Measurements from ENCODE around the gene SDK2. TPM values are rescaled to one million over a fixed set of nuclear protein-coding genes. Genes with fewer than 3 reads are reported as not detected.

Gene SDK2
- total and polyA plus RNA-seq, 4 donors: 0.15 to 5.3 (median 2.5) TPM

DNA sequence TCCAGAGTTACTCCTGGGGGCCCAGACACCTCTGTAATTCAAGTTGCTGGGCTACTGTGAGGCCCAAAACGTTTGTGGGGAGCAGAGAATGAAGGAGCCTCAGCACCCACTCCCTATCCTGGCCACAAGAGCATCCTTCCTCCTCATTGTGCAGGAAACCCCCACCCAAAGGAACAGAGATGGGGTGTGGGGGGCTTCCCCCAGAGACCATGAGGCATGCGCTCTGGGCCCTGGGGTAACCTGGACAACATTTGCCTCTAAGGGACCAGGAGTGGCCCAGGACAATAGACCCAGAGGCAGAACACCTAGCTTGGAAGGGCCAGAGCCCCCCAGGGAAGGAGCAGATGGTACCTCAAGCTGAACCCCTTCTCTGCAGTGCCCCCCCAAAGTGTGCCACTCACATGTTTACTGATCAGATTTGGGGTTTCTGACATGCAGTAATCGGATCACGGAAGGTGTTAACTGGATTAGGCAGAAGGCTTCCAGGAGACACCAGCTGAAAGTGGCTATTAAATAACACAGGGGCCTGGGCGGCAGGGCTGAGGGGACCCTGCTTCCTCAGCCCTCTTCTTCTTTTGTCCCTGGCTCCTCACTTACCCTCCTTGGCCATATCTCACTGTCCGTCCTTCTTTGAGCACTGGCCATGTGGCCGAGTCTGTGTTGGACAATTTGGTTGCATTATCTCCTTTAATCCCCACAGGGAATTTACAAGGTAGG lies 50.8 kb downstream of the SDK2 start:
- no peak for DNase-seq
- Histone ChIP-seq H3K9me3 (ENCODE audit: control insufficient read depth, low read length) (no peaks in the 10 kb centered on the region), H3K27ac (ENCODE audit: low read depth in 1 of 2, low read length in 2 of 2) (no peak overlapping the region), H3K27me3 (ENCODE audit: control insufficient read depth in 1 of 2, insufficient read depth in 2 of 2, low read length in 1 of 2) (no peaks in the 10 kb centered on the region), H3K36me3 (ENCODE audit: control insufficient read depth in 1 of 2, insufficient read depth in 2 of 2, low read length in 1 of 2) (no peaks in the 10 kb centered on the region), H3K4me3 (ENCODE audit: low read length in 2 of 2) (no peak overlapping the region), H3K4me1 (ENCODE audit: control insufficient read depth in 1 of 2, insufficient read depth in 2 of 2, low read length in 2 of 2) (no peaks in the 10 kb centered on the region)
- intact Hi-C loops (cut with DNase I): loop anchor here in 1 of 2 donors (2.0 kb wide), 1 partner anchor 117 kb away; no protein-coding TSS in a partner anchor
- ATAC-seq (ENCODE audit: low FRiP score): no peak
- 86 to 93% methylated on average over 7 of the region's 7 CpGs for WGBS, 2 donors

DNA sequence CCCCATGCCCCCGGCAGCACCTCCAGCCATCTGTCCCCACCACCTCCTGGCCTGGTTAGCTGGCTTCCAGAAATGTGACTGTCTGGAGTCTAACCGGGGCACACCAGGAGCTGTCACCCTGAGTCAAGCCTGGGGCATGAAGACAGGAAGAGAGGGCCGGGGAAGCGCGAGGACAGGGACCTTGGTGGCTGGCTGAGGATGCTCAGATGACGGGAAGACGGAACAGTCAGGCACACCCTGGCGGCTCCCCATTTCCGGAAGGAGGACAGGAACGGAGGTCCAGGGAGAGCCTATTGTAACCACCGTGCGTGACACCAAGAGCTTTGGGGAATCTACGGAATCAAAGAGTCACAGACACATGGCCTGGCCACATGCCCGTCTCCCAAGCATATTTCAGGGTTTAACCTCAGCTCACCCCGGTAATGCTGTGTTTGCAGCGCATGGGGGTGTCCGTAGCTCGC lies 51.7 kb downstream of the SDK2 start:
- H3K4me3 ChIP-seq (ENCODE audit: low read length in 2 of 2): no peak overlapping the region
- WGBS, 2 donors: 89 to 92% methylated on average over 18 of the region's 18 CpGs
- ATAC-seq (ENCODE audit: low FRiP score) (no peak), DNase-seq (no peak)
- H3K27ac ChIP-seq (ENCODE audit: low read depth in 1 of 2, low read length in 2 of 2): no peak overlapping the region
- H3K27me3 ChIP-seq (ENCODE audit: control insufficient read depth in 1 of 2, insufficient read depth in 2 of 2, low read length in 1 of 2): no peaks in the 10 kb centered on the region
- intact Hi-C loops (cut with DNase I): loop anchor here in 1 of 2 donors (2.0 kb wide), 1 partner anchor 118 kb away; no protein-coding TSS in a partner anchor
- no peaks in the 10 kb centered on the region for H3K36me3 ChIP-seq (ENCODE audit: control insufficient read depth in 1 of 2, insufficient read depth in 2 of 2, low read length in 1 of 2)
- no peaks in the 10 kb centered on the region for H3K9me3 ChIP-seq (ENCODE audit: control insufficient read depth, low read length)
- H3K4me1 ChIP-seq (ENCODE audit: control insufficient read depth in 1 of 2, insufficient read depth in 2 of 2, low read length in 2 of 2): no peaks in the 10 kb centered on the region

GRCh38 chr17:73592079-73592415 lies 52.2 kb downstream of the SDK2 start:
- WGBS, 2 donors: 88 to 90% methylated on average over 6 of the region's 6 CpGs
- DNase-seq (no peak), ATAC-seq (ENCODE audit: low FRiP score) (no peak)
- no peak overlapping the region for H3K27ac ChIP-seq (ENCODE audit: low read depth in 1 of 2, low read length in 2 of 2)
- H3K4me3 ChIP-seq (ENCODE audit: low read length in 2 of 2): no peak overlapping the region
- no peaks in the 10 kb centered on the region for H3K9me3 ChIP-seq (ENCODE audit: control insufficient read depth, low read length)
- no peaks in the 10 kb centered on the region for H3K4me1 ChIP-seq (ENCODE audit: control insufficient read depth in 1 of 2, insufficient read depth in 2 of 2, low read length in 2 of 2)
- H3K27me3 ChIP-seq (ENCODE audit: control insufficient read depth in 1 of 2, insufficient read depth in 2 of 2, low read length in 1 of 2): no peaks in the 10 kb centered on the region
- intact Hi-C loops (cut with DNase I): loop anchor here in 1 of 2 donors (2.0 kb wide), 1 partner anchor 119 kb away; no protein-coding TSS in a partner anchor
- H3K36me3 ChIP-seq (ENCODE audit: control insufficient read depth in 1 of 2, insufficient read depth in 2 of 2, low read length in 1 of 2): no peaks in the 10 kb centered on the region

- no peak for ATAC-seq (ENCODE audit: low FRiP score)
- no peak for DNase-seq
- intact Hi-C loops (cut with DNase I): loop anchor here in 1 of 2 donors (2.0 kb wide), 1 partner anchor 119 kb away; no protein-coding TSS in a partner anchor
- Histone ChIP-seq H3K27ac (ENCODE audit: low read depth in 1 of 2, low read length in 2 of 2) (no peak overlapping the region), H3K27me3 (ENCODE audit: control insufficient read depth in 1 of 2, insufficient read depth in 2 of 2, low read length in 1 of 2) (no peaks in the 10 kb centered on the region), H3K4me1 (ENCODE audit: control insufficient read depth in 1 of 2, insufficient read depth in 2 of 2, low read length in 2 of 2) (no peaks in the 10 kb centered on the region), H3K36me3 (ENCODE audit: control insufficient read depth in 1 of 2, insufficient read depth in 2 of 2, low read length in 1 of 2) (no peaks in the 10 kb centered on the region), H3K4me3 (ENCODE audit: low read length in 2 of 2) (no peak overlapping the region), H3K9me3 (ENCODE audit: control insufficient read depth, low read length) (no peaks in the 10 kb centered on the region)
- 78 to 82% methylated on average over 19 of the region's 19 CpGs for WGBS, 2 donors
Observed at GRCh38 chr17:73591296-73592078, 52.8 kb downstream of the SDK2 start.

DNA sequence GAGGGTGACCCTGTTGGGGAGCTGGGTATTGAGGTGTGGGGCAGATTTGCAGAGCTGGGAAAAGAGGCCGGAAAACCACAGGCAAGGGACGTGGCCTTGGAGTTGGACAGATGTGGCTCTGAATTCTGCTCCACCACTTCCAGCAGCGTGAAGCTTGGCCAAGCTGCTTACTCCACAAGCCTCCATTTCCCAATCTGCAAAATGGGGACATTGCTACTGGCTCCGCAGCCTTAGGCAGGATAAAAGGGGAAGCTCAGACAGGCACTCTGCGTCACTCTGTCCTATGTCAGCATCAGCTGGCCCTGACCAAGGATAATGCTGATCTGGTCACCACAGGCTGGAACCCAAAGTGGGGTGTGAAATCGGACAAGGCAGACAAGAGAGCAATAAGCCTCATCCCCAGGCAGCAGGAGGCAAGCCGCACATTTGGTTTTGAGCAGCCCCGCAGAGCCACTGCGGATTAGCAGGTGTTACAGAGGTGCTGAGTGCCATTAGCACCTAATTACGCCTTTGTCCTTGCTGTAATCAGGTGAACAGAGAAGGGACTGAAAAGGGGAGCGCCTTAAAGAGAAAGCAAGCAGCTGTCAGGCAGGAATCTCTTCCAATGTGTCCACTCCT lies 54.8 kb downstream of the SDK2 start:
- ATAC-seq (ENCODE audit: low FRiP score): no peak

GRCh38 chr17:73588891-73589290 lies 55.4 kb downstream of the SDK2 start:
- Histone ChIP-seq H3K36me3 (ENCODE audit: control insufficient read depth in 1 of 2, insufficient read depth in 2 of 2, low read length in 1 of 2) (no peaks in the 10 kb centered on the region), H3K4me1 (ENCODE audit: control insufficient read depth in 1 of 2, insufficient read depth in 2 of 2, low read length in 2 of 2) (no peaks in the 10 kb centered on the region), H3K27ac (ENCODE audit: low read depth in 1 of 2, low read length in 2 of 2) (no peak overlapping the region), H3K4me3 (ENCODE audit: low read length in 2 of 2) (no peak overlapping the region), H3K27me3 (ENCODE audit: control insufficient read depth in 1 of 2, insufficient read depth in 2 of 2, low read length in 1 of 2) (no peaks in the 10 kb centered on the region), H3K9me3 (ENCODE audit: control insufficient read depth, low read length) (no peaks in the 10 kb centered on the region)
- DNase-seq (no peak), ATAC-seq (ENCODE audit: low FRiP score) (no peak)
- intact Hi-C loops (cut with DNase I): no loop called here
- 87 to 90% methylated on average over 7 of the region's 7 CpGs for WGBS, 2 donors

More for the DNA sequence above, 54.8 kb downstream of the SDK2 start:
- WGBS, 2 donors: 90 to 92% methylated on average over 11 of the region's 11 CpGs
- Histone ChIP-seq H3K9me3 (ENCODE audit: control insufficient read depth, low read length) (no peaks in the 10 kb centered on the region), H3K4me3 (ENCODE audit: low read length in 2 of 2) (no peak overlapping the region), H3K27me3 (ENCODE audit: control insufficient read depth in 1 of 2, insufficient read depth in 2 of 2, low read length in 1 of 2) (no peaks in the 10 kb centered on the region), H3K36me3 (ENCODE audit: control insufficient read depth in 1 of 2, insufficient read depth in 2 of 2, low read length in 1 of 2) (no peaks in the 10 kb centered on the region), H3K27ac (ENCODE audit: low read depth in 1 of 2, low read length in 2 of 2) (no peak overlapping the region), H3K4me1 (ENCODE audit: control insufficient read depth in 1 of 2, insufficient read depth in 2 of 2, low read length in 2 of 2) (no peaks in the 10 kb centered on the region)
- DNase-seq: no peak
- intact Hi-C loops (cut with DNase I): no loop called here

GRCh38 chr17:73588301-73588846 lies 55.9 kb downstream of the SDK2 start:
- intact Hi-C loops (cut with DNase I): no loop called here
- Histone ChIP-seq H3K27ac (ENCODE audit: low read depth in 1 of 2, low read length in 2 of 2) (no peak overlapping the region), H3K9me3 (ENCODE audit: control insufficient read depth, low read length) (no peaks in the 10 kb centered on the region), H3K4me1 (ENCODE audit: control insufficient read depth in 1 of 2, insufficient read depth in 2 of 2, low read length in 2 of 2) (no peaks in the 10 kb centered on the region), H3K36me3 (ENCODE audit: control insufficient read depth in 1 of 2, insufficient read depth in 2 of 2, low read length in 1 of 2) (no peaks in the 10 kb centered on the region), H3K27me3 (ENCODE audit: control insufficient read depth in 1 of 2, insufficient read depth in 2 of 2, low read length in 1 of 2) (no peaks in the 10 kb centered on the region), H3K4me3 (ENCODE audit: low read length in 2 of 2) (no peak overlapping the region)
- no peak for DNase-seq
- 92% methylated on average over 15 of the region's 15 CpGs for WGBS, 2 donors
- no peak for ATAC-seq (ENCODE audit: low FRiP score)

- Histone ChIP-seq H3K9me3 (ENCODE audit: control insufficient read depth, low read length) (no peaks in the 10 kb centered on the region), H3K27me3 (ENCODE audit: control insufficient read depth in 1 of 2, insufficient read depth in 2 of 2, low read length in 1 of 2) (no peaks in the 10 kb centered on the region), H3K27ac (ENCODE audit: low read depth in 1 of 2, low read length in 2 of 2) (no peak overlapping the region), H3K4me3 (ENCODE audit: low read length in 2 of 2) (no peak overlapping the region), H3K36me3 (ENCODE audit: control insufficient read depth in 1 of 2, insufficient read depth in 2 of 2, low read length in 1 of 2) (no peaks in the 10 kb centered on the region), H3K4me1 (ENCODE audit: control insufficient read depth in 1 of 2, insufficient read depth in 2 of 2, low read length in 2 of 2) (no peaks in the 10 kb centered on the region)
- DNase-seq (no peak), ATAC-seq (ENCODE audit: low FRiP score) (no peak)
- intact Hi-C loops (cut with DNase I): no loop called here
- 29 to 37% methylated on average over 12 of the region's 12 CpGs for WGBS, 2 donors
Observed at GRCh38 chr17:73586921-73587602, 57.2 kb downstream of the SDK2 start.
